WTC11 (cell line): Measurements from ENCODE around the gene CPVL. TPM values are rescaled to one million over a fixed set of nuclear protein-coding genes. Genes with fewer than 3 reads are reported as not detected.

Experiments
- ATAC-seq: fragments of 200-7000 bp; cut with Tn5 transposase; 2 replicates; pipeline ENCODE4 v1.10.0; 2021; ENCODE audit warnings: mild to moderate bottlenecking, moderate library complexity
- CTCF ChIA-PET: fragments of 300-600 bp; sonication (Branson Sonifier 250); formaldehyde crosslinking; loops from one replicate; lab custom pipeline; 2021; ENCODE audit warnings: antibody characterized with exemption; lab: Charles Lee
- POLR2A ChIA-PET: fragments of 350-600 bp; sonication (Branson Sonifier 250); formaldehyde crosslinking; loops from one replicate; lab custom pipeline; 2021; ENCODE audit warnings: antibody characterized with exemption; lab: Charles Lee
- DNase-seq: peaks from one replicate; pipeline ENCODE4 v3.0.0; 2021; ENCODE audit warnings: low spot score
- H3K27ac Mint-ChIP-seq: 2 replicates; pipeline ENCODE4 v1.8.0; 2021; ENCODE audit warnings: mixed read lengths
- H3K27me3 Mint-ChIP-seq: 2 replicates; pipeline ENCODE4 v1.8.0; 2021; ENCODE audit warnings: low read depth, mild to moderate bottlenecking, moderate library complexity, mixed read lengths
- H3K36me3 Mint-ChIP-seq: 2 replicates; pipeline ENCODE4 v1.8.0; 2021; ENCODE audit warnings: mixed read lengths
- H3K4me1 Mint-ChIP-seq: 2 replicates; pipeline ENCODE4 v1.8.0; 2022; ENCODE audit warnings: mixed read lengths
- H3K4me3 Mint-ChIP-seq: 2 replicates; pipeline ENCODE4 v1.8.0; 2021; ENCODE audit warnings: mild to moderate bottlenecking, moderate library complexity, mixed read lengths
- H3K9me3 Mint-ChIP-seq: 2 replicates; pipeline ENCODE4 v1.8.0; 2021; ENCODE audit warnings: mixed read lengths
- EMX1 ChIP-seq: fragments of 250-450 bp; sonication (Bioruptor Pico); IDR thresholded peaks from 2 replicates; pipeline ENCODE4 v1.8.0; 2021; ENCODE audit warnings: mild to moderate bottlenecking
- JAZF1 ChIP-seq: fragments of 250-450 bp; sonication (Bioruptor Pico); IDR thresholded peaks from 2 replicates; pipeline ENCODE4 v1.9.0; 2021; ENCODE audit warnings: moderate library complexity, mild to moderate bottlenecking, inconsistent platforms
- MXD4 ChIP-seq: fragments of 250-450 bp; sonication (Bioruptor Pico); IDR thresholded peaks from 2 replicates; pipeline ENCODE4 v1.8.0; 2021; ENCODE audit warnings: mild to moderate bottlenecking, moderate library complexity, borderline replicate concordance
- NR3C1 ChIP-seq: sonication (generic); formaldehyde crosslinking; conservative IDR thresholded peaks from 2 replicates; pipeline ENCODE4 v1.8.1; 2023; ENCODE audit warnings: low read depth, mild to moderate bottlenecking, missing genetic modification reagents
- PRRX2 ChIP-seq: fragments of 250-450 bp; sonication (Bioruptor Pico); IDR thresholded peaks from 2 replicates; pipeline ENCODE4 v1.8.0; 2021; ENCODE audit warnings: mild to moderate bottlenecking
- RORB ChIP-seq: fragments of 250-450 bp; sonication (Bioruptor Pico); IDR thresholded peaks from 2 replicates; pipeline ENCODE4 v1.9.0; 2021; ENCODE audit warnings: mild to moderate bottlenecking
- SOX15 ChIP-seq: fragments of 250-450 bp; sonication (Bioruptor Pico); IDR thresholded peaks from 2 replicates; pipeline ENCODE4 v1.9.0; 2021; ENCODE audit warnings: mild to moderate bottlenecking
- ZBTB21 ChIP-seq: sonication (generic); formaldehyde crosslinking; IDR thresholded peaks from 2 replicates; pipeline ENCODE4 v1.8.1; 2023; ENCODE audit warnings: mild to moderate bottlenecking, missing genetic modification reagents, borderline replicate concordance
- ZNF425 ChIP-seq: fragments of 250-450 bp; sonication (Bioruptor Pico); conservative IDR thresholded peaks from 2 replicates; pipeline ENCODE4 v1.9.0; 2021; ENCODE audit warnings: mild to moderate bottlenecking
- total RNA-seq: library from RNA; stranded (reverse); gene quantifications from 3 replicates; pipeline ENCODE4 v1.2.3, GENCODE V29; 2021
- TF ChIP-seq, protein P1 (sequence below): sonication (generic); formaldehyde crosslinking; conservative IDR thresholded peaks from 2 replicates; pipeline ENCODE4 v1.8.1; 2023; ENCODE audit warnings: mild to moderate bottlenecking, low read depth, missing genetic modification reagents, moderate library complexity
- TF ChIP-seq, protein P2 (sequence below): fragments of 250-450 bp; sonication (Bioruptor Pico); IDR thresholded peaks from 2 replicates; pipeline ENCODE4 v1.9.0; 2021; ENCODE audit warnings: mild to moderate bottlenecking, borderline replicate concordance
- TF ChIP-seq, protein P3 (sequence below): sonication (generic); formaldehyde crosslinking; IDR thresholded peaks from 2 replicates; pipeline ENCODE4 v1.8.0; 2022; ENCODE audit warnings: mild to moderate bottlenecking, missing genetic modification reagents
- TF ChIP-seq, protein P4 (sequence below): sonication (generic); formaldehyde crosslinking; IDR thresholded peaks from 2 replicates; pipeline ENCODE4 v1.8.0; 2023; ENCODE audit warnings: missing genetic modification reagents, mild to moderate bottlenecking, borderline replicate concordance
- TF ChIP-seq, protein P5 (sequence below): sonication (generic); formaldehyde crosslinking; IDR thresholded peaks from 2 replicates; pipeline ENCODE4 v1.8.0; 2022; ENCODE audit warnings: missing genetic modification reagents
- TF ChIP-seq, protein P6 (sequence below): sonication (generic); formaldehyde crosslinking; IDR thresholded peaks from 2 replicates; pipeline ENCODE4 v1.8.0; 2023; ENCODE audit warnings: mild to moderate bottlenecking, missing genetic modification reagents

CPVL gene
- total RNA-seq, 1 experiment from 2014 or later: 34.2 TPM

DNA sequence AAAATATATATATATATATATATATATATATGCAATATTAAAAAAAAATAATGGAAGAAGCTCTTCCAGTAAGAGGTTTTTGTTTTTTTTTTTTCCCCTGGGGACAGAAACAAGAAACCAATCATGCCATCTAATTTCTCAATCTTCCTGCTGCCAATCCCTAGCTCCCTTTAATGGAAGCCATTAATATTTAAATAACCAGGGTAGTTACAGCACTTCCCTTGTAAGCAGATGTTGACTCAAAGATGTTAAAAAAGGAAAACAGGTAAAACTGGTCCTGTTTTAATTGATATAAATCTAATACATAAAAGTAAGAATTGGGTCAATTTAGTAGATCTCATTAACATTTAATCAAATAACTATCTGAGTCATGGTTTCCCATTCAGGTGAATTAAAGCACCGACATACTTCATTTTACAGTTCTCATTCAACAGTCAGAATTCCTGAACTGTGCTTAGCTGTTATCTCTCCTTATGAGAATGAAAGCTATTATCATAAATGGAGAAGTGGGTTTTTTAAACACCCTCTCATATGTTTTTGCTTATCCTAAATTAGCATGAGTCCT, 22.6 kb downstream of the CPVL start:
- DNase-seq: no peak
- Mint-ChIP-seq H3K27ac (no peak overlapping the region), H3K4me3 (no peak overlapping the region), H3K36me3 (peaks cover 3% of the 10 kb centered on the region; the same call in 1 of the 2 replicates), H3K27me3 (no peaks in the 10 kb centered on the region; the same call in 1 of the 2 replicates), H3K4me1 (peaks cover 43% of the 10 kb centered on the region), H3K9me3 (no peaks in the 10 kb centered on the region)
- no peak for ATAC-seq
- CTCF ChIA-PET: interaction anchor here (0.6 to 3.5 kb wide), 9 partner anchors 10 to 285 kb away, joined by 3 to 18 read pairs (median 9); no protein-coding TSS in a partner anchor
- POLR2A ChIA-PET: interaction anchor here (0.6 kb wide), 1 partner anchor 225 kb away, joined by 3 read pairs; no protein-coding TSS in a partner anchor
- TF ChIP-seq EMX1 (CRISPR knock-in tag) (no peak), JAZF1 (CRISPR knock-in tag) (no peak), MXD4 (no peak), ZNF425 (no peak), SOX15 (CRISPR knock-in tag) (no peak), PRRX2 (CRISPR knock-in tag) (no peak), ZBTB21 (no peak), RORB (CRISPR knock-in tag) (no peak), NR3C1 (no peak)
- TF ChIP-seq, protein P1, sequence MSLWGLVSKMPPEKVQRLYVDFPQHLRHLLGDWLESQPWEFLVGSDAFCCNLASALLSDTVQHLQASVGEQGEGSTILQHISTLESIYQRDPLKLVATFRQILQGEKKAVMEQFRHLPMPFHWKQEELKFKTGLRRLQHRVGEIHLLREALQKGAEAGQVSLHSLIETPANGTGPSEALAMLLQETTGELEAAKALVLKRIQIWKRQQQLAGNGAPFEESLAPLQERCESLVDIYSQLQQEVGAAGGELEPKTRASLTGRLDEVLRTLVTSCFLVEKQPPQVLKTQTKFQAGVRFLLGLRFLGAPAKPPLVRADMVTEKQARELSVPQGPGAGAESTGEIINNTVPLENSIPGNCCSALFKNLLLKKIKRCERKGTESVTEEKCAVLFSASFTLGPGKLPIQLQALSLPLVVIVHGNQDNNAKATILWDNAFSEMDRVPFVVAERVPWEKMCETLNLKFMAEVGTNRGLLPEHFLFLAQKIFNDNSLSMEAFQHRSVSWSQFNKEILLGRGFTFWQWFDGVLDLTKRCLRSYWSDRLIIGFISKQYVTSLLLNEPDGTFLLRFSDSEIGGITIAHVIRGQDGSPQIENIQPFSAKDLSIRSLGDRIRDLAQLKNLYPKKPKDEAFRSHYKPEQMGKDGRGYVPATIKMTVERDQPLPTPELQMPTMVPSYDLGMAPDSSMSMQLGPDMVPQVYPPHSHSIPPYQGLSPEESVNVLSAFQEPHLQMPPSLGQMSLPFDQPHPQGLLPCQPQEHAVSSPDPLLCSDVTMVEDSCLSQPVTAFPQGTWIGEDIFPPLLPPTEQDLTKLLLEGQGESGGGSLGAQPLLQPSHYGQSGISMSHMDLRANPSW (CRISPR knock-in tag): no peak
- TF ChIP-seq, protein P2, sequence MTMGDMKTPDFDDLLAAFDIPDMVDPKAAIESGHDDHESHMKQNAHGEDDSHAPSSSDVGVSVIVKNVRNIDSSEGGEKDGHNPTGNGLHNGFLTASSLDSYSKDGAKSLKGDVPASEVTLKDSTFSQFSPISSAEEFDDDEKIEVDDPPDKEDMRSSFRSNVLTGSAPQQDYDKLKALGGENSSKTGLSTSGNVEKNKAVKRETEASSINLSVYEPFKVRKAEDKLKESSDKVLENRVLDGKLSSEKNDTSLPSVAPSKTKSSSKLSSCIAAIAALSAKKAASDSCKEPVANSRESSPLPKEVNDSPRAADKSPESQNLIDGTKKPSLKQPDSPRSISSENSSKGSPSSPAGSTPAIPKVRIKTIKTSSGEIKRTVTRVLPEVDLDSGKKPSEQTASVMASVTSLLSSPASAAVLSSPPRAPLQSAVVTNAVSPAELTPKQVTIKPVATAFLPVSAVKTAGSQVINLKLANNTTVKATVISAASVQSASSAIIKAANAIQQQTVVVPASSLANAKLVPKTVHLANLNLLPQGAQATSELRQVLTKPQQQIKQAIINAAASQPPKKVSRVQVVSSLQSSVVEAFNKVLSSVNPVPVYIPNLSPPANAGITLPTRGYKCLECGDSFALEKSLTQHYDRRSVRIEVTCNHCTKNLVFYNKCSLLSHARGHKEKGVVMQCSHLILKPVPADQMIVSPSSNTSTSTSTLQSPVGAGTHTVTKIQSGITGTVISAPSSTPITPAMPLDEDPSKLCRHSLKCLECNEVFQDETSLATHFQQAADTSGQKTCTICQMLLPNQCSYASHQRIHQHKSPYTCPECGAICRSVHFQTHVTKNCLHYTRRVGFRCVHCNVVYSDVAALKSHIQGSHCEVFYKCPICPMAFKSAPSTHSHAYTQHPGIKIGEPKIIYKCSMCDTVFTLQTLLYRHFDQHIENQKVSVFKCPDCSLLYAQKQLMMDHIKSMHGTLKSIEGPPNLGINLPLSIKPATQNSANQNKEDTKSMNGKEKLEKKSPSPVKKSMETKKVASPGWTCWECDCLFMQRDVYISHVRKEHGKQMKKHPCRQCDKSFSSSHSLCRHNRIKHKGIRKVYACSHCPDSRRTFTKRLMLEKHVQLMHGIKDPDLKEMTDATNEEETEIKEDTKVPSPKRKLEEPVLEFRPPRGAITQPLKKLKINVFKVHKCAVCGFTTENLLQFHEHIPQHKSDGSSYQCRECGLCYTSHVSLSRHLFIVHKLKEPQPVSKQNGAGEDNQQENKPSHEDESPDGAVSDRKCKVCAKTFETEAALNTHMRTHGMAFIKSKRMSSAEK (CRISPR knock-in tag): no peak
- TF ChIP-seq, protein P3, sequence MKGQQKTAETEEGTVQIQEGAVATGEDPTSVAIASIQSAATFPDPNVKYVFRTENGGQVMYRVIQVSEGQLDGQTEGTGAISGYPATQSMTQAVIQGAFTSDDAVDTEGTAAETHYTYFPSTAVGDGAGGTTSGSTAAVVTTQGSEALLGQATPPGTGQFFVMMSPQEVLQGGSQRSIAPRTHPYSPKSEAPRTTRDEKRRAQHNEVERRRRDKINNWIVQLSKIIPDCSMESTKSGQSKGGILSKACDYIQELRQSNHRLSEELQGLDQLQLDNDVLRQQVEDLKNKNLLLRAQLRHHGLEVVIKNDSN (CRISPR knock-in tag): no peak
- TF ChIP-seq, protein P4, sequence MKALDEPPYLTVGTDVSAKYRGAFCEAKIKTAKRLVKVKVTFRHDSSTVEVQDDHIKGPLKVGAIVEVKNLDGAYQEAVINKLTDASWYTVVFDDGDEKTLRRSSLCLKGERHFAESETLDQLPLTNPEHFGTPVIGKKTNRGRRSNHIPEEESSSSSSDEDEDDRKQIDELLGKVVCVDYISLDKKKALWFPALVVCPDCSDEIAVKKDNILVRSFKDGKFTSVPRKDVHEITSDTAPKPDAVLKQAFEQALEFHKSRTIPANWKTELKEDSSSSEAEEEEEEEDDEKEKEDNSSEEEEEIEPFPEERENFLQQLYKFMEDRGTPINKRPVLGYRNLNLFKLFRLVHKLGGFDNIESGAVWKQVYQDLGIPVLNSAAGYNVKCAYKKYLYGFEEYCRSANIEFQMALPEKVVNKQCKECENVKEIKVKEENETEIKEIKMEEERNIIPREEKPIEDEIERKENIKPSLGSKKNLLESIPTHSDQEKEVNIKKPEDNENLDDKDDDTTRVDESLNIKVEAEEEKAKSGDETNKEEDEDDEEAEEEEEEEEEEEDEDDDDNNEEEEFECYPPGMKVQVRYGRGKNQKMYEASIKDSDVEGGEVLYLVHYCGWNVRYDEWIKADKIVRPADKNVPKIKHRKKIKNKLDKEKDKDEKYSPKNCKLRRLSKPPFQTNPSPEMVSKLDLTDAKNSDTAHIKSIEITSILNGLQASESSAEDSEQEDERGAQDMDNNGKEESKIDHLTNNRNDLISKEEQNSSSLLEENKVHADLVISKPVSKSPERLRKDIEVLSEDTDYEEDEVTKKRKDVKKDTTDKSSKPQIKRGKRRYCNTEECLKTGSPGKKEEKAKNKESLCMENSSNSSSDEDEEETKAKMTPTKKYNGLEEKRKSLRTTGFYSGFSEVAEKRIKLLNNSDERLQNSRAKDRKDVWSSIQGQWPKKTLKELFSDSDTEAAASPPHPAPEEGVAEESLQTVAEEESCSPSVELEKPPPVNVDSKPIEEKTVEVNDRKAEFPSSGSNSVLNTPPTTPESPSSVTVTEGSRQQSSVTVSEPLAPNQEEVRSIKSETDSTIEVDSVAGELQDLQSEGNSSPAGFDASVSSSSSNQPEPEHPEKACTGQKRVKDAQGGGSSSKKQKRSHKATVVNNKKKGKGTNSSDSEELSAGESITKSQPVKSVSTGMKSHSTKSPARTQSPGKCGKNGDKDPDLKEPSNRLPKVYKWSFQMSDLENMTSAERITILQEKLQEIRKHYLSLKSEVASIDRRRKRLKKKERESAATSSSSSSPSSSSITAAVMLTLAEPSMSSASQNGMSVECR (CRISPR knock-in tag): no peak
- TF ChIP-seq, protein P5, sequence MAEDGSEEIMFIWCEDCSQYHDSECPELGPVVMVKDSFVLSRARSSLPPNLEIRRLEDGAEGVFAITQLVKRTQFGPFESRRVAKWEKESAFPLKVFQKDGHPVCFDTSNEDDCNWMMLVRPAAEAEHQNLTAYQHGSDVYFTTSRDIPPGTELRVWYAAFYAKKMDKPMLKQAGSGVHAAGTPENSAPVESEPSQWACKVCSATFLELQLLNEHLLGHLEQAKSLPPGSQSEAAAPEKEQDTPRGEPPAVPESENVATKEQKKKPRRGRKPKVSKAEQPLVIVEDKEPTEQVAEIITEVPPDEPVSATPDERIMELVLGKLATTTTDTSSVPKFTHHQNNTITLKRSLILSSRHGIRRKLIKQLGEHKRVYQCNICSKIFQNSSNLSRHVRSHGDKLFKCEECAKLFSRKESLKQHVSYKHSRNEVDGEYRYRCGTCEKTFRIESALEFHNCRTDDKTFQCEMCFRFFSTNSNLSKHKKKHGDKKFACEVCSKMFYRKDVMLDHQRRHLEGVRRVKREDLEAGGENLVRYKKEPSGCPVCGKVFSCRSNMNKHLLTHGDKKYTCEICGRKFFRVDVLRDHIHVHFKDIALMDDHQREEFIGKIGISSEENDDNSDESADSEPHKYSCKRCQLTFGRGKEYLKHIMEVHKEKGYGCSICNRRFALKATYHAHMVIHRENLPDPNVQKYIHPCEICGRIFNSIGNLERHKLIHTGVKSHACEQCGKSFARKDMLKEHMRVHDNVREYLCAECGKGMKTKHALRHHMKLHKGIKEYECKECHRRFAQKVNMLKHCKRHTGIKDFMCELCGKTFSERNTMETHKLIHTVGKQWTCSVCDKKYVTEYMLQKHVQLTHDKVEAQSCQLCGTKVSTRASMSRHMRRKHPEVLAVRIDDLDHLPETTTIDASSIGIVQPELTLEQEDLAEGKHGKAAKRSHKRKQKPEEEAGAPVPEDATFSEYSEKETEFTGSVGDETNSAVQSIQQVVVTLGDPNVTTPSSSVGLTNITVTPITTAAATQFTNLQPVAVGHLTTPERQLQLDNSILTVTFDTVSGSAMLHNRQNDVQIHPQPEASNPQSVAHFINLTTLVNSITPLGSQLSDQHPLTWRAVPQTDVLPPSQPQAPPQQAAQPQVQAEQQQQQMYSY (CRISPR knock-in tag): no peak
- TF ChIP-seq, protein P6, sequence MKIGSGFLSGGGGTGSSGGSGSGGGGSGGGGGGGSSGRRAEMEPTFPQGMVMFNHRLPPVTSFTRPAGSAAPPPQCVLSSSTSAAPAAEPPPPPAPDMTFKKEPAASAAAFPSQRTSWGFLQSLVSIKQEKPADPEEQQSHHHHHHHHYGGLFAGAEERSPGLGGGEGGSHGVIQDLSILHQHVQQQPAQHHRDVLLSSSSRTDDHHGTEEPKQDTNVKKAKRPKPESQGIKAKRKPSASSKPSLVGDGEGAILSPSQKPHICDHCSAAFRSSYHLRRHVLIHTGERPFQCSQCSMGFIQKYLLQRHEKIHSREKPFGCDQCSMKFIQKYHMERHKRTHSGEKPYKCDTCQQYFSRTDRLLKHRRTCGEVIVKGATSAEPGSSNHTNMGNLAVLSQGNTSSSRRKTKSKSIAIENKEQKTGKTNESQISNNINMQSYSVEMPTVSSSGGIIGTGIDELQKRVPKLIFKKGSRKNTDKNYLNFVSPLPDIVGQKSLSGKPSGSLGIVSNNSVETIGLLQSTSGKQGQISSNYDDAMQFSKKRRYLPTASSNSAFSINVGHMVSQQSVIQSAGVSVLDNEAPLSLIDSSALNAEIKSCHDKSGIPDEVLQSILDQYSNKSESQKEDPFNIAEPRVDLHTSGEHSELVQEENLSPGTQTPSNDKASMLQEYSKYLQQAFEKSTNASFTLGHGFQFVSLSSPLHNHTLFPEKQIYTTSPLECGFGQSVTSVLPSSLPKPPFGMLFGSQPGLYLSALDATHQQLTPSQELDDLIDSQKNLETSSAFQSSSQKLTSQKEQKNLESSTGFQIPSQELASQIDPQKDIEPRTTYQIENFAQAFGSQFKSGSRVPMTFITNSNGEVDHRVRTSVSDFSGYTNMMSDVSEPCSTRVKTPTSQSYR: no peak
